GM18508 (cell line): ENCODE measurements around the gene PDIK1L.

Experiments
- ATAC-seq: cut with Tn5 transposase; IDR thresholded peaks from one replicate; pipeline ENCODE4 v1.9.1; 2021; ENCODE audit warnings: moderate number of reproducible peaks; ENCODE audit not compliant: insufficient read depth, unreplicated experiment

PDIK1L gene

DNA sequence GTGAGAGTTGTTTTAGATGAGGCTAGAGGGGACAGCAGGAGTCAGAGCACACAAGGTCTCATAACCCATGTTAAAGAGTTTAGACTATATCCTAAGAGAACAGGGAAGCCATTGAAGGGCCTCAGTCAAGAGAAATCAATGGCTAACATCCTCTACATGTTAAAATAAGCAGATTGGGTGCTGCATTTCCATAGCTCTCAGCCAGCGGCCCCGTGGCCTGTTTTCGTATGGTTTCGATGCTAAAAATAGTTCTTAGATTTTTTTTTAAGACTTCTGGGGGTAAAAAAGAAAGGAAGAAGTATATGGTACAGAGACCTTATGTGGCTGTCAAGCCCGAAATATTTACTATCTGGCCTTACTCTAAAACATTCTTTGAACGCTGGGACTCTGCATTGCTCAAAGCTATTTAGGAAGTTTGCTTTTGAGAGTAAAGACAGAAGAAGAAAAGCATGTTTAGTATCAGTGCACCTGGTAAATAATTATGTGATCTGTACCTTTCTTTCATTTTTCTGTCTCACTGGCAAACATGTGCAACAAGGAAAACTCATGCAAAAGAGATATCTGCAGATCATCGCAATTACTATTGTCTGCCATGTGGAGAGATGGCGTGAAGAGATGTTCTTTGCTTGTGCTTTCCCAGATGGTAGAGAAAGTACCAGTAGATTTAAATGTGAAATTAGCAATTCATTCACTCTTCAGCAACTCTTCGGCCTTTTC is 8.4 kb downstream of the PDIK1L start:
- ATAC-seq, result no peak

DNA sequence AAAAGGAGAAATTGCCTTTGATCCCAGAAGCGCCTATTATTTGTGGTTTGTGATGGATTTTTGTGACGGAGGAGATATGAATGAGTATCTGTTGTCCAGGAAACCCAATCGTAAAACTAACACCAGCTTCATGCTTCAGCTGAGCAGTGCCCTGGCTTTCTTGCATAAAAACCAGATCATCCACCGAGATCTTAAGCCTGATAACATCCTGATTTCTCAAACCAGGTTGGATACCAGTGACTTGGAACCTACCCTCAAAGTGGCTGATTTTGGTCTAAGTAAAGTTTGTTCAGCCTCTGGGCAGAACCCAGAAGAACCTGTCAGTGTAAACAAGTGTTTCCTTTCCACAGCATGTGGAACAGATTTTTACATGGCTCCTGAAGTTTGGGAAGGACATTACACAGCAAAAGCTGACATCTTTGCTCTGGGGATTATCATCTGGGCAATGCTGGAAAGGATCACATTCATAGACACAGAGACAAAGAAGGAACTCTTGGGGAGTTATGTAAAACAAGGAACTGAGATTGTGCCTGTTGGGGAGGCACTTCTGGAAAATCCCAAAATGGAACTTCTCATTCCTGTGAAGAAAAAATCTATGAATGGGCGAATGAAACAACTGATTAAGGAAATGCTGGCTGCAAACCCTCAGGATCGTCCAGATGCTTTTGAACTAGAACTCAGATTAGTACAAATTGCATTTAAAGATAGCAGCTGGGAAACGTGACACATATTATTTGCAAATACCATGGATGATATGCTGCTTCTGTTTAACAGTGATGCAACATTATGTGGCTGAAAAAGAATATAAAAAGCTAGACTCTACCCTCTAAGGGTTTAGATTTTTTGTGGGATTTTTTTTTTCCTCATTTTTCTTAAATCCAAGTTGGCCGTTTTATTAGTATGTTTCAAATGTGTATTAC is 10.5 kb downstream of the PDIK1L start:
- ATAC-seq, result no peak

DNA sequence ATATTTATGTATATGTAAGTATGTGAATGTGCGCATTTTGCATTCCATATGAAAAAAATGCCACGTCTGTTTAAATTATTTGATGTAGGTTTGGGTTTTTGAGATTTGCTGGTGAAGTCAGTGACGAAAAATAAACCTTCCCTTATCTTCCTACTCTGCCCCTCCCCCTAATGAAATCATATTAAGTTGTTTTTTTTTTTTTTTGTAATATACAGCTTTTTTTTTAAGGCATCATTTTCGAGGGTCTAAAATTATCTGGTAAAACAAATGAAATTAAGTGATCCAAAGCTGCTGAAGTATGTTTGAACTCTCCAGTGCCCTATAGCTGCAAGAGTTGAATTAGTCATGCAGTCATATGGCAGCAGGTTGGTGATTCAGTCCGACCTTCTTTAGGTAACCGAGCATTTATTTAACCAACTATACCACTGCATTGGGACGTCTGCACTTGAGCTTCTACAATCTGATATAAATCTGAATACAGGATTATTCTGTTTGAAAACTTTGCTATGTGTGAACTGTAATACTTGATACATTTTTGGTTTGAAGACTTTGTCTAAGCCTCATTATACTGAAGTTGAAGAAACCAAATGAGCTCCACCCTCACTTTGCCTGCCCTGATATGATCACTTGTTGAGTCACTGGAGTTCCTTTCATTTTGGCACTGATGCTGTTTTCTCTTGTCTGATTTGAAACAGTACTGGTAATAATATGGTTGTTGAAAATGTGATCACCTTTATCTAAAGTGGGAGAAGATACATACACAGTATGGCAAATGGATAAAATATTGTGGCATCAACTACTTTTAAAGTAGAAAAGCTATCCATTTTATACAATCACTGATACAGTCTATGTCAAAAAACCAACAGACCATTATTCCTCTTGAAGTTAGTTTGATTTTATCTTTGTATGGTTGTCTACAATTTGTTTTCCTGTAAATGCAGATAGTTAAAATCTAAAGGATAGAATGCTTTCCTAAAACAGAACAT is 11.7 kb downstream of the PDIK1L start:
- no peak for ATAC-seq

DNA sequence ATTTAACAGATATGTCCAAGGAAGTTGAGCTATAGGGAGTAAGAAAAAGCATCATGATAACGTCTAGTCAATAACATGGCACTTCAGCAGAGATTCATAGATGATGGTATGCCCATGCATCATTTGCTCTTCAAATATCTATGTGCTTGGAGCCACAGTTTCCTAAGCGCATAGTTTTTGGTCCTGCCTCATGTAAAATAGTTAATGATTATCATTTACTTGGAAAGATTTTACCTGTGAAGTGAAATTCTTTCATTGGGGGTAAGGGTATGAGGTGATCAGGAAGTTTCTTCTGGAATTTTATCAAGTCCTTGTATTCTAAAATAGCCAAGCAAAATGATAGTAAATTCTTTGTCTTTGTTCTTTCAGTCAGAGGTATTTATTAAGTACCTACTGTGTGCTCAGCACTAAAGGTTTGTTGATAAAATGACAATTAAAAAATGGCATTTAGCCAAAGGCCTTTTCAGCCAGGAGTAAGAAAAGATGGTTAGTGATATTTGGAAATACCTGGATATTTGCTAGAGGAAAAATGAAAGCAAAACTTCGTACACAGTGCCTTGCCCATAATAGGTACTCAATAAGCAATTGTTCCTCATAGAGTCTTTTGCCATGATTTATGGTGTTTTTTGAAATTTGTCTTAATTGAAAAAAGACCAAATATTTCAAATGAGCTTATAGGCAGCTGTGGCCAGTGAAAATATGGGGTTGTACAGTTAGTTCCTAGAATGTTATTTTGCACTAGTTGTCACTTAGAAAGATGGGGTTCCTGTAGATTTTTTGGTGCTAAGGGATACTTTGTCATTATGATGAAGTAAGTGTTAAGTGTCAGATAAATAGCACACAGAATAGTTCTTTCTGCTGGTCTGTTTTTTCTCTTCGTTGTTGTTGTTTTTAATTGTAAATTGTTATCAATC is 13.1 kb downstream of the PDIK1L start:
- no peak for ATAC-seq

DNA sequence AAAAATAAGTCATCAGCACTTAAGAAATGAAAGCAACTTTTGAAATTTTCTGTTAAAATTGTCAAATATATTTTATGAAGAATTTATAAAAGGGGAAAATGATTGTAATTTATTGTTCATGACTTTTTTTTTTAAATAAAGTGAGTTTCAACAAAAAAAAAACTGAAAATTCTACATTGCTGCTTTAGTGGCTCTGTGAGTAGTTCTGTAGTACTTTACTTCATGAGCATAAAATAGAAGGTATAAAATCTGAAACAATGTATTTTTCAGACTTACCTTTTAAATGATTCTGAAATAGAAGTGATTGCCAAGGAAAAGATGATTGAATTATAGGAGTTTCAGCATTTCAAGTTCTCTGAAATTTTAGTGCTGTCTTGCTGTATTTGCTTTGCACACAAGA is 13.8 kb downstream of the PDIK1L start:
- ATAC-seq, result no peak

DNA sequence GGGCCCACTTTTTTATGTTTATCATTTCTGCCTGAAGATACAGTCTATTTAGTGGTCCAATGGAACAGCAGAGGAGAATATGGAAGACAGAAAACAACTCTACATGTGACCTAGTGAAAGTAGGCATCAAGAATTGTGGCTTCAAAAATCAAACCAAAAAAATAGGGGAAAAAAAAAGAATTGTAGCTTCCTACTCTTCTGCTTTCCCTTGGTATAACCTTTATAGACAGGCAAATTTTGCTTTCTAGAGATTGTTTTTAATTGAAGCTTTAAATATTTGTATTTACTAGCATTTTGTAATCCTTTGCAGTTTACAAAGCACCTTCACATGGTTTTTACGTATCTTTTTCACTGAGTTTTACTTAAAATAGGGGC is 14.3 kb downstream of the PDIK1L start:
- no peak for ATAC-seq

DNA sequence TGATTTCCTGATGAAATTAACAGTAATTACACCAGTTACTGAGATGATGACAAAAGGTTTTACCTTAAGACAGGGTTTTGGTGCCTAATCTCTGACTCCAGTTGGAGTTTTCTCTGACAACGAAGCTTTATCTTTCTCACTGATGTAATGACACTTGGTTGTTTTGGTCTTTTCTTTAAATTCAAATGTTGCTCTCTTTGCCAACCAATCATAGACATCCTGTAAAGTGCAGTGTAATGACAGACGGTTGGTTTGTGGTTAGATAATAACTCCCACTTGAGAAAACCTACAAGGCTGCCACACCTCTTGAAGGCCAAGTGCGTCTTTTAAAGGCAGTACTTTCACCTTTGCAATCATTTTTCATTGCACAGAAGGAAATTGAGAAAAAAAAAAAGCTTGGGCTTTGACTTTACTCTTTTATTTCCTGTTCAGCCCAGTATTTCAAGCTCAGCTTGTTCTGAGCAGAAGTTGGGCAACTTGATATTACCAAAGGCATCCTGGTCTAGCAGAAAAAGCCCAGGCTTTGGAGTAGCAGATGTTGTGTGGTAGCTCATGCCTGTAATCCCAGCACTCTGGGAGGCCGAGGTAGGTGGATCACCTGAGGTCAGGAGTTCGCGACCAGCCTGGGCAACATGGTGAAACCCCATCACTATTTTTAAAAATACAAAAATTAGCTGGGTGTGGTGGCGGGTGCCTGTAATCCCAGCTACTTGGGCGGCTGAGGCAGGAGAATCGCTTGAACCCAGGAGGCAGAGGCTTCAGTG is 14.9 kb downstream of the PDIK1L start:
- ATAC-seq, result no peak

DNA sequence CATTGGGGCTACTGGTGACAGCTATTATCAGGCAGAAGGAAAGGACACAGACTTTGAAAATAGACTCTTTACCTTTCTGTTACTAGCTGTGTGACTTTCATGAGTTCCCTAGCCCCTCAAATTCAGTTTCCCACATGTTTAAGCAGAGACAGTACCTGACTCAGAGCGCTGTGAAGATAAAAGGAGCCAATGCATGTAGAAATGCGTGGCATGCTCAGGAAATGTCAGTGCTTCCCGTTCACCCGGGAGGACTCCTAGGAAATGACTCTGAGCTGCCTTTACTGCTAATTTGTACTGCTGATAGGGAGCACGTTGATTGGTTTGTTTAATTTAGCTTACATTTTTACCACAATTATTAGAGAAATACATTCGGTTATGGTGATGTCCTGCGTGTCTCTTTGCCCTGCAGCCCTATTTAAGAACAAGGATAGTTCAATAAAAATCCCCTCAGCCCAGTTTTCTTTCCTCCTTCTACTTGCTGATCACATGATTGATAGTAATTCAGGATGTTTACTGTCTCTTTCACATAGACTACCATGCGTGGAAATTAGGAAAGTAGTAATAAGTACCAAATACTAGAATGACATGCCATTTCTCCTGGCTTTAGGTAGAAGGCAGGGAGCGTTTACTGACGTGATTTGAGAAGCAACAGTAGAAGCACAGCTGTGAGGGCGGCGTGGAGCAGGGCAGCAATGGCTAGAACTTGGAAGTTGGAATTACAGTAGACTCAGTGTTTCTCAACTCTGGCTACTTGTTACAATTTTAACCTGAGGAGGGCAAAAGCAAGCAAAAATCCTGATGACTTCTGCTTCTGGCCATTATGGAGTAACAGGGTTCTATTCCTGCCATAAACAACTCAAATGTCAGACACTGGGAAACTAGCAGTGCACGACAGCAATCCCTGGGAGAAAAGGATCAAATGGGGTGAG is 15.9 kb downstream of the PDIK1L start:
- no peak for ATAC-seq

DNA sequence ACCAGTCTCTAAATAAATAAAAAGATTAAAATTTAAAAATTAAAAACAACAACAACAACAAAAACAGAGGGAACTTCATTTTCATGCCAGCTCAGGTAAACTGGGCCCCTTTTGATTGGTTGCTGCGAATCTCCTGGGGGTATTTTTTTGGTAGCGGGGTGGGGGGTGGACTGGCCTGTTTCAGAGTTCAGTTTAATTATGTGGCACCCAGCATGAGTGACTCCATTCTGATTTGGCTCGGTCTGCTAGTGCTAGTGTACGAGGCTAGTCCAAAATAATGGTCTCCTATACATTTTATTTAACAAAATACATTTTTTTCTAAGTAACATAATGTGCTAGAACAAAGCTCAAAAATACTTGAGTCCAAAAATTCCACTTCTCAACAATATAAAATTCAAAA is 18.2 kb downstream of the PDIK1L start:
- no peak for ATAC-seq

DNA sequence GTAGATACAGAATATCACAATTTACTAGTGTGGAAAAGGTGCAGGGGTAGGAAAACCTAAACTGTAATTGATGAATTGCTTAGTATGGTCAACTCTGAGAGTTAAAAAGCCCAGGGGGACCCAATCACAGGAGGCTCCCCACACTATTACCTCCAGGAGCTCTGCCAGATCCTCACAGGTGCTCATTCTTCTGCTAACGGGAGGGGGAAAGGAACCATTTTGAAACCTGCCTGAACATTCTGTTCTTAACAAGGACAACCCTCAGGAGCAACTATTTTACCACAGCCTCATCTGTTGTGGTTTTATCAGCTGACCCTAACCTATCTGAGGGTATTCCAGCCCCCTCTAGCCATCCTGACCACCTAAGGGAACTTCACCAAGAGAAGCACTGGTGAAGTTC is 19.1 kb downstream of the PDIK1L start:
- no peak for ATAC-seq

DNA sequence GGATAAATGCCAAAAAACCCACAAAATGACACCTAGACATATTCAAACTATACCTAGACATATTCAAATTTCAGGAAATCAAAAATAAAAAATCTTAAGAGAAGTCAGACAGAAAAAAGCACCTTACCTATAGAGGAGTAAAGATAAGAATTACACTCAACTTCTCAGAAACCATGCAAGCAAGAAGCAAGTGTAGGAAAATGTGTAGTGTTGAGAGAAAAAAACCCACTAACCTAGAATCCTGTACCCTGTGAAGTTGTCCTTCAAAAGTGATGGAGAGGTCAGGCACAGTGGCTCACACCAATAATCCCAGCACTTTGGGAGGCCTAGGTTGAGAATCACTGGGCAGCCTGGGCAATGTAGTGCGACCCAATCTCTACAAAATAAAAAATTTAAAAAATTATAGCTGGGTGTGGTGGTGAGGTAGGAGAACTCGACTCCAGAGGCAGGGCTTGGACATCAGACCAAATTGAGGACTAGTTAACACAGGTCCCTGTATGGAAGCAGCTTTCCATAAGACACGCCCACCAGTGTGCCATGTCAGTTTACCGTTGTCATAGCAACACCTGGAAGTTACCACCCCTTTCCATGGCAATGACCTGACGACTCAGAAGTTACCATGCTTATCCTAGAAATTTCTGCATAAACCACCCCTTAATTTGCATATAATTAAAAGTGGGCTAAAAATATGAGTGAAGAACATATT is 20.7 kb downstream of the PDIK1L start:
- no peak for ATAC-seq

DNA sequence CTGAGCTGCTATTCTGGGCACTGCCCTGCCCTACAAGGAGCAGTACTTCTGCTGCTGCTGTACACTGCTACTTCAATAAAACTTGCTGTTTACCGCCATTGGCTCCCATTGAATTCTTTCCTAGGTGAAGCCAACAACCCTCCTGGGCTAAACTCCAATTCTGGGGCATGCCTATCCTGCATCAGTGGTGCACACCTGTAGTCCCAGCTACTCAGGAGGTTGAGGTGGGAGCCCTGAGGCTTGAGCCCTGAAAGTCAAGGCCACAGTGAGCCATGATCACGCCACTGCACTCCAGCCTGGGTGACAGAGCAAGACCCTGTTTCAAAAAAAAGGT is 21.2 kb downstream of the PDIK1L start:
- ATAC-seq, result no peak

DNA sequence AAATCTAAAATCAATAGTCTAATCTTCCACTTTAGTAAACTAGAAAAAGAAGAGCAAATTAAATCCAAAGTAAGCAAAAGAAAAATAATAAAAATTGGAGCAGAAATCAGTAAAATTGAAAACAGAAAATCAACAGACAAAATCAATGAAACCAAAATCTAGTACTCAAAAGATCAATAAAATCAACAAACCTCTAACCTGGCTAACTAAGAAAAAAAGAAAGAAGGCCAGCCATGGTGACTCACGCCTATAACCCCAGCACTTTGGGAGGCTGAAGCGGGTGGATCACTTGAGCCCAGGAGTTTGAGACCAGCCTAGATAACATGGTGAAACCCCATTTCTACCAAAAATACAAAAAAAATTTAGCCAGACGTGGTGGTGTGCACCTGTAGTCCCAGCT is 22.8 kb downstream of the PDIK1L start:
- ATAC-seq, result no peak

DNA sequence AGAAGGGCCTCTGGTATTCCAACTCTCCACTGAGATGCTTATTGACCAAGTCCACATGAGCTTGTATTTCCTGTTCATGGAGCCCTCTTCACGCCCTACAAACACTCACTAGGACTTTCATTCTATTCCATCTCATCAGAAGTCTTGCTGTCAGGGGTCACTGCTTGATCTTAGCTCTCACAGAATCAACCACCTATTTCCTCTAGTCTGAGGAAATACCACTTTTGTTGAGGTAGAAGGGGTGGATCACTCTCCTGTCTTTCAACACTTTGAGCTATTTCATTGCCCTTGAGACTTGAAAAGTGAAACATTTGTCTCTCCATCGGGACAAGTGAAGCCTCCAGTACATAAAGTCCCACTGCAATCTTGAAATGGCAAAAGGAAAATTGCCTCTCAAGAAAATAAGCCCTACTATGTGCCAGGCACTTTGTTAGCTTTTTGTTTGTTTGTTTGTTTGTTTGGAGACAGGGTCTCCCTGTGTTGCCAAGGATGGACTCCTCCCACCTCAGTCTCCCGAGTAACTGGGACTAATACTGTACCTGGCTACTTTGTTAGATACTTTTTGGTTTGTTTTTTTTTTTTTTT is 27.4 kb downstream of the PDIK1L start:
- no peak for ATAC-seq

DNA sequence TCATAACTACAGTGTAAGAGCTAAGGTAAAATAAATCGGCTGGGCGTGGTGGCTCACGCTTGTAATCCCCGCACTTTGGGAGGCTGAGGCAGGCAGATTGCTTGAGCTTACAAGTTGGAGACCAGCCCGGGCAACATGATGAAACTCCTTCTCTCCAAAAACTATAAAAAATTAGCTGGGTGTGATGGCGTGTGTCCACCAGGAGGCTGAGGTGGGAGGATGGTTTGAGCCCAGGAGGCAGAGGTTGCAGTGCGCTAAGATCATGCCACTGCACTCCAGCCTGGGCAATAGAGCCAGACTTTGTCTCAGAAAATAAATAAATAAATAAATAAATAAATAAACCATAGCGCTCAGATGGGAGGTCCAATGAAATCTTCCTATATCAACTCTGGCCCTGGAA is 30.5 kb downstream of the PDIK1L start:
- ATAC-seq, result no peak

DNA sequence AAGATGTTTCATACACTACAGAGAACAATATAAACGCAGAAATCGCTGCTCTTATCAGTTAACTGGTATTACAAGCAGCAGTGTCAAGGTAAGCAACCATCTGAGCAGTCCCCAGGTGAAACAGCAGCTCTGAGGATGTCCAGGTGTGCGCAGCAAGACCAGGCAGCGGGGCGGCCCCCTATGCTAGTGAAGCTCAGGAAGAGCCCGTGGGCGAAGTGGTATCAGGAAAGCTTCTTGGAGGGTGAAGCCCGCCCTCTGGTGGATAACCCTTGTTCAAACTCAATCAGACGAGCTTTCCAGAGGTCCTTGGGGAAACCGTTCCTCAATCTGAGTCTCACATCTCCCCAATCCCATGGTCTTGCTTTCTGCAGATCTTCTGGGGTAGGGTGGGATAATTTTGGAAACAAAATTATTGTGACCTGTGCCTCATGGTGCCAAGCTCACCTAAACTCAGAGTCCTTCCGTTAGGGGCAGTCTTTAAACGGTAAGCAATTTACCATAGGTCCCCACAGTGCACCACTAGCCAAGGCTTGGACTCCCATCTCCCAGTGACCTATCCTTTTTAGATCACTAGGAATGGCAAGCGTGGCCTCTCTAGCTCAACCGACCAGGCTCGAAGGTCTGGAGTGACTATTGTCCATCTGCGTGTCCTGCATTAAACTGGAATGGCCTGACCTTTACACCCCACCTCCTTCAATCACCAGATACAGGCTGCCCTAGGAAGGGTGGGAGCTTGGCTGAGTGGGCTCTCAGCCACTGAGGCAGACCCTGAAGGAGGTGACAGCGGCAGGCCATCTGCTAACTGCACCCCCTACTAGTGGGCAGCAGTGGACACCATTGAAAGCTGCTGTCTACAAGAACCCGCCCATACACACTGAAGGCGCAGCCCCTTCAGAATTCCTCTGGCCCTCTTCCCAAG is 33.7 kb downstream of the PDIK1L start:
- no peak for ATAC-seq
